NT2/D1 (cell line): ENCODE results near the gene PADI4.
A peak's percentile ranks its signal among the peaks of the same experiment; 100 is the strongest.

Experiments
- DNase-seq: peaks from one replicate; pipeline ENCODE4 v3.0.0-alpha.2; 2011; ENCODE audit warnings: low read depth, low spot score
- H3K27me3 ChIP-seq: 2 replicates; pipeline ENCODE4 v1.6.0; 2011; ENCODE audit warnings: mild to moderate bottlenecking; ENCODE audit not compliant: insufficient read length, insufficient read depth
- H3K36me3 ChIP-seq: 2 replicates; pipeline ENCODE4 v1.6.1; 2011; ENCODE audit warnings: mild to moderate bottlenecking, low read length, mixed read lengths; ENCODE audit not compliant: insufficient read depth, insufficient read length
- H3K4me1 ChIP-seq: 2 replicates; pipeline ENCODE4 v1.5.1; 2011; ENCODE audit not compliant: insufficient read depth, insufficient read length
- H3K4me3 ChIP-seq: 2 replicates; pipeline ENCODE4 v1.5.1; 2011; ENCODE audit warnings: low read depth; ENCODE audit not compliant: insufficient read length
- H3K9ac ChIP-seq: 2 replicates; pipeline ENCODE4 v1.6.0; 2011; ENCODE audit warnings: low read depth; ENCODE audit not compliant: insufficient read length
- H3K9me3 ChIP-seq: 2 replicates; pipeline ENCODE4 v1.5.1; 2011; ENCODE audit warnings: mild to moderate bottlenecking, low read length; ENCODE audit not compliant: insufficient read depth
- SUZ12 ChIP-seq: IDR thresholded peaks from 2 replicates; pipeline ENCODE4 v1.6.1; 2011; ENCODE audit not compliant: insufficient read length, insufficient read depth; ENCODE audit errors: extremely low read depth
- YY1 ChIP-seq: IDR thresholded peaks from 2 replicates; pipeline ENCODE4 v1.6.1; 2011; ENCODE audit not compliant: insufficient read length, insufficient read depth
- ZNF274 ChIP-seq: IDR thresholded peaks from 2 replicates; pipeline ENCODE4 v1.6.1; 2011; ENCODE audit warnings: mild to moderate bottlenecking, low read depth, low read length

Gene PADI4

DNA sequence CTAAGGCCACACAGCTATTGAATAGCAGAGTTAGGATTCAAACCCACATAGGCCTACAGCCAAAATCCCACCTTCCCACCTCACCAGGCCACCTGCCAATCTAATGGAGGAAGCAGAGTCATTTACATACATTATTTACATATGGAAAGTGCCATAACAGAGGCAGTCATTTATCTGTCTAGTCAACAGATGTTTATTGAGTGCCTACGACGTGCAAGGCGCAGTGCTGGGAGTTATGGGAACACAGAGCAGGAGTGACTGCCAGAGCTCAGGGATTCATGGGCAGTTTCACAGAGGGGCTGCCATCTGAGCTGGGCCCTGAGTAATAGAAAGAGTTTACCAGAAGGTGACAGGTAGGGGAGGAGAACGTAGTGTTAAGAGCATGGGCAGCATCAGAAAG lies 53.7 kb downstream of the PADI4 start:
- TF ChIP-seq ZNF274 (no peak), SUZ12 (no peak), YY1 (no peak)
- Histone ChIP-seq H3K9ac (no peak overlapping the region), H3K27me3 (no peaks in the 10 kb centered on the region), H3K4me1 (peaks cover 3% of the 10 kb centered on the region), H3K4me3 (no peak overlapping the region), H3K9me3 (no peaks in the 10 kb centered on the region), H3K36me3 (no peaks in the 10 kb centered on the region)
- DNase-seq: no peak

DNA sequence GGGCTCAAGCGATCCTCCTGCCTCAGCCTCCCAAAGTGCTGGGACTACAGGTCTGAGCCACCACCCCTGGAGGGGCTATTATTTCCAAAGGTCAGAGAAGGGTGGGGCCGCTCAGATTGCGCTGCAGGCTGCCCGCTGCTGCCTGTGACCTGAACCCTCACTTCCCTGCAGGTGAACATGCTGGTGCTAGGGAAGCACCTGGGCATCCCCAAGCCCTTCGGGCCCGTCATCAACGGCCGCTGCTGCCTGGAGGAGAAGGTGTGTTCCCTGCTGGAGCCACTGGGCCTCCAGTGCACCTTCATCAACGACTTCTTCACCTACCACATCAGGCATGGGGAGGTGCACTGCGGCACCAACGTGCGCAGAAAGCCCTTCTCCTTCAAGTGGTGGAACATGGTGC lies 55.4 kb downstream of the PADI4 start:
- TF ChIP-seq ZNF274 (no peak), SUZ12 (no peak), YY1 (no peak)
- no peaks in the 10 kb centered on the region for H3K9me3 ChIP-seq
- H3K4me3 ChIP-seq: no peak overlapping the region
- no peak overlapping the region for H3K9ac ChIP-seq
- DNase-seq: no peak
- no peaks in the 10 kb centered on the region for H3K27me3 ChIP-seq
- H3K4me1 ChIP-seq: peaks cover 3% of the 10 kb centered on the region
- H3K36me3 ChIP-seq: no peaks in the 10 kb centered on the region

DNA sequence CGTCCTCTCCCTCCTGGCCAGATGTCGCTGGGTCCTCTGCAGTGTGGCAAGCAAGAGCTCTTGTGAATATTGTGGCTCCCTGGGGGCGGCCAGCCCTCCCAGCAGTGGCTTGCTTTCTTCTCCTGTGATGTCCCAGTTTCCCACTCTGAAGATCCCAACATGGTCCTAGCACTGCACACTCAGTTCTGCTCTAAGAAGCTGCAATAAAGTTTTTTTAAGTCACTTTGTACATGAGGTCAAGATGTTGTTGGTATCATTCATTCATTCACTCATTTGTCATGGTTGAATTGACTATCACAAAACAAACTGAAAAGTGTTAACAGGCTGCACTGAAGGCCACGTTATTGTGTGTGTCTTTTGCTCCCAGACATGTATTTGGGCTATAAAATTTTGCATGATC lies 55.8 kb downstream of the PADI4 start:
- H3K4me1 ChIP-seq: peaks cover 3% of the 10 kb centered on the region
- TF ChIP-seq SUZ12 (no peak), ZNF274 (no peak), YY1 (no peak)
- no peak for DNase-seq
- no peak overlapping the region for H3K9ac ChIP-seq
- no peaks in the 10 kb centered on the region for H3K36me3 ChIP-seq
- H3K4me3 ChIP-seq: no peak overlapping the region
- no peaks in the 10 kb centered on the region for H3K27me3 ChIP-seq
- no peaks in the 10 kb centered on the region for H3K9me3 ChIP-seq

DNA sequence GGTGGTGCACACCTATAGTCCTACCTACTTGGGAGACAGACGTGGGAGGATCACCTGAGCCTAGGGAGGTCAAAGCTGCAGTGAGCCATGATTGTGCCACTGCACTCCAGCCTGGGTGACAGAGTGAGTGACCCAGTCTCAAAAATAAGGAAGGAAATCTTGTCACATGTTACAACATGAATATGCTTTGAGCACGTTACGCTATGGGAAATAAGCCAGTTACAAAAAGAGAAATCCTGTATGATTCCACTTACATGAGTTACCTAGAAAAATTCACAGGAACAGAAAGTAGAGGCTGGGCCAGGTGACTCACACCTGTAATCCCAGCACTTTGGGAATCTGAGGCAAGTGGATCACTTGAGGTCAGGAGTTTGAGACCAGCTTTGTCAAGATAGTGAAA lies 57.3 kb downstream of the PADI4 start:
- peaks cover 5% of the 10 kb centered on the region for H3K4me1 ChIP-seq
- H3K4me3 ChIP-seq: no peak overlapping the region
- DNase-seq: no peak
- TF ChIP-seq ZNF274 (no peak), SUZ12 (no peak), YY1 (no peak)
- H3K36me3 ChIP-seq: no peaks in the 10 kb centered on the region
- H3K9ac ChIP-seq: no peak overlapping the region
- H3K9me3 ChIP-seq: no peaks in the 10 kb centered on the region
- no peaks in the 10 kb centered on the region for H3K27me3 ChIP-seq

DNA sequence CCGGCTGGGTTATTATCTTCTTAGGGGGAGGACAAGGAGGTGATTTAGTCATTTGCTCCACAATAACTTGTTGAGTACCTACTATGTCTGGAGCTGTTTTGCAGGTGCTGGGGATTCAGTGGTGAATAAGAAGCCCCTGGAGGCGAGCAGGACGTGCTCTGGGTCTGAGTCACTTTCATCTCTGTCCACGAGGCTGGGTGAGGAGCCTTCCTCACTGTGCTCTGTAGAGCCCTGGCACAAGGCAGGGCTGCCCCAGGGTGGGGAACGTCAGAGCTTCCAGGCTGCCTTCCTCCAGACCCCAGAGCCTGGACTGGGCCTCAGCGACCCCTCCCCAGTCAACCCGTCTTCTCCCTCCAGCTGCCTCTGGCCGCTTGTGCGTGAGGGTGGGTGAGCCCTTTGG lies 61.5 kb downstream of the PADI4 start:
- no peak for DNase-seq
- TF ChIP-seq YY1 (no peak), ZNF274 (no peak), SUZ12 (no peak)
- H3K4me1 ChIP-seq: peaks cover 5% of the 10 kb centered on the region

DNA sequence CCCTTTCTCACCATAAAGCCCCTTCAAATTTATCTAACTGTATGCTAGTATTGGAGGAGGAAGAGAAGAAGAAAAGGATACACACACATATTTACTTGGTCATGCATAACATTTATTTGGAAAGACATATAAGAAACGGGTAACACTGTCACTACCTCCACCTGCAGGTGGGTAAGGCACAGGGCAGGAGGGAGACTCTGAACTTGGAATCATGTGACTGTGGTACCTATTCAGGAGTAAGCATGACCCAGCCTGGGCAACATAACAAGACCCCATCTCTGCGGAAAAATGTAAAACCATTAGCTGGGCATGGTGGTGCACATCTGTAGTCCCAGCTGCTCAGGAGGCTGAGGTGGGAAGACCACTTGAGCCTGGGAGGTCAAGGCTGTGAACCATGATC lies 62.6 kb downstream of the PADI4 start:
- Histone ChIP-seq H3K27me3 (no peaks in the 10 kb centered on the region), H3K4me1 (peaks cover 5% of the 10 kb centered on the region), H3K36me3 (no peaks in the 10 kb centered on the region), H3K4me3 (no peak overlapping the region), H3K9ac (no peak overlapping the region), H3K9me3 (no peaks in the 10 kb centered on the region)
- TF ChIP-seq SUZ12: no peak
- no peak for TF ChIP-seq ZNF274
- no peak for TF ChIP-seq YY1
- no peak for DNase-seq

More for the DNA sequence above, 61.5 kb downstream of the PADI4 start:
- Histone ChIP-seq H3K9ac (peak overlapping the region; percentile 42), H3K27me3 (no peaks in the 10 kb centered on the region), H3K36me3 (no peaks in the 10 kb centered on the region), H3K9me3 (no peaks in the 10 kb centered on the region), H3K4me3 (no peak overlapping the region)

DNA sequence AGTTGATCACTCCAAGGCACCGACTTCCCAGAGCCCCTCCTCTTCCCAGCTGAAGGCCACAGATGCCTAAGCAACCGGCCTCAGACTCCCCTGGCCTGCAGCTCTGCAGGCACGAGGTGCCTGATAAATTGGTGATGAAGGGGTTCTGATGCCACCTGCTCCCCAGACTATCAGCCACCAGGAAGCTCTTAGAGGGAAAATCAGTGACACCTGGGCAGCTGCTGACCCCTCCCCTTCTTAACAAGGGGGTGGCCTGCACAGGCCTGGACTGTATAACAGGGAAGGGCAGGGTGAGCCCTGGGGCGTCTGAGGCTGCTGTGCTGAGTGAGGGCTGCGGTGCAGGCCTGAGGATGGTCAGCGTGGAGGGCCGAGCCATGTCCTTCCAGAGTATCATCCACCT lies 63.9 kb downstream of the PADI4 start, which contains the start of gene PADI6:
TSS of gene PADI6 (plus strand) at position 301 of the 400 bp plus-strand sequence. CDS start at position 351, 50 bp downstream.
- no peaks in the 10 kb centered on the region for H3K9me3 ChIP-seq
- H3K4me3 ChIP-seq: no peak within 1 kb of the TSS
- no peak within 1 kb of the TSS for H3K9ac ChIP-seq
- no peak for DNase-seq
- H3K4me1 ChIP-seq: peaks cover 2% of the 10 kb centered on the region
- no peaks in the 10 kb centered on the region for H3K27me3 ChIP-seq
- no peaks in the 10 kb centered on the region for H3K36me3 ChIP-seq
- TF ChIP-seq SUZ12: no peak
- TF ChIP-seq YY1: no peak
- no peak for TF ChIP-seq ZNF274
